ENCODE measurements around the gene KIZ. TPM values are rescaled to one million over a fixed set of nuclear protein-coding genes. Genes with fewer than 3 reads are reported as not detected.
A peak's percentile ranks its signal among the peaks of the same experiment; 100 is the strongest.

Gene KIZ
- total and polyA plus RNA-seq, 2 of the 4 experiments (the other 2 are of a cell fraction) = 9.9 to 14.0 TPM

DNA sequence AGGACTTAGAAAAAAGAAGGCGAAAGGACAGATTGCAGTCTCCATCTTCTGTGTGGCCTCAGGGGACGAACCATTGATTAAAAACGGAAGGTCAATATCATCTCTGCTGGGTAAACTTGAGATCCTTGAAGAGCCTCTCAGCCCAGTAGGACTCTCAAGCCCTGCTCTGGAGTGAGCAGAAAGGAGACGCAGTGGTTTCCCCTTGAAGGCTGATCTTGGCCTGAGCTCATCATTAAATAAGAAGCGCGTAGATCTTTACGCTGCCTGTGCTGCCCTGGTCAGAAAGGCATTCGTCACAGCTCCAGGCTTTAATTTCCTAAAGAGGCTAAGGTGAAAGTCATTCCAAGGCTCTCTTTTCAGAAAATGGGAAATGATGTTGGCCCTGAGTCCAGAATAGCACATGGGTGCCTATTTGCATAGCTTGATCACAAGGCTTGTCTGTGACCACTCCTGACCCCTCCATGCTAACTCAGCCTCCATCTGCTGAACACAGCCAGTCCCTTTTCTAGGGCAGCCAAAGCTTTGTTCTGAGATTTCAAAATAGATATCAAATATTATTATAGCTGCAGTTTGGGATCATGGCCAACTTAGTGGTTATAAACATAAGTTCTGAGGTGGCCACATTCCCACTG, 148.0 kb downstream of the KIZ start:
- Histone ChIP-seq H2BK20ac (ENCODE audit: low read depth, low read length) (no peak overlapping the region), H3K36me3 (ENCODE audit: control insufficient read depth, insufficient read depth, low read length) (no peaks in the 10 kb centered on the region), H3K4me2 (ENCODE audit: low read depth, low read length) (no peak overlapping the region), H2BK15ac (ENCODE audit: low read depth, low read length) (no peak overlapping the region), H3K56ac (ENCODE audit: extremely low read depth, insufficient read depth, low read length) (no peak overlapping the region), H3K9me3 (ENCODE audit: control insufficient read depth, insufficient read depth, low read length) (0 out of 2 replicates have a peak, but pooled peaks cover 2% of the 10 kb centered on the region), H4K8ac (ENCODE audit: low read depth in 2 of 2, low read length in 2 of 2) (no peak overlapping the region), H2BK120ac (ENCODE audit: low read depth, low read length) (no peak overlapping the region), H3K4me1 (ENCODE audit: control insufficient read depth, insufficient read depth, low read length) (no peaks in the 10 kb centered on the region), H4K5ac (ENCODE audit: low read depth, low read length) (no peak overlapping the region), H3K23ac (ENCODE audit: low read depth, low read length) (no peak overlapping the region), H2AK9ac (replicated peaks; ENCODE audit: low read depth, low read length, poor library complexity) (no peak overlapping the region), H3K9ac (ENCODE audit: low read depth, low read length) (no peak overlapping the region), H4K20me1 (ENCODE audit: insufficient read depth, low read length) (no peaks in the 10 kb centered on the region), H3K27ac (ENCODE audit: insufficient read depth, low read length) (no peak overlapping the region), H3K4me3 (ENCODE audit: insufficient read depth, low read depth, low read length) (no peak overlapping the region), H3K18ac (ENCODE audit: low read depth, low read length) (no peak overlapping the region), H2AK5ac (ENCODE audit: low read depth, low read length) (no peak overlapping the region), H3K79me1 (ENCODE audit: low read depth in 1 of 2, low read length in 2 of 2) (no peaks in the 10 kb centered on the region), H2BK5ac (ENCODE audit: low read depth, low read length, poor library complexity, severe bottlenecking) (no peak overlapping the region), H4K91ac (ENCODE audit: insufficient read depth, low read depth, low read length) (no peak overlapping the region), H2AFZ (replicated peaks; ENCODE audit: low read length, poor library complexity) (peak overlapping the region; percentile 10), H3K14ac (replicated peaks; ENCODE audit: low read depth, low read length) (no peak overlapping the region), H3K4ac (ENCODE audit: low read depth, low read length) (no peak overlapping the region), H3K27me3 (ENCODE audit: control insufficient read depth, insufficient read depth, low read length) (peaks cover 2% of the 10 kb centered on the region), H3K9me1 (ENCODE audit: insufficient read depth, low read length) (no peaks in the 10 kb centered on the region)
- no peak for TF ChIP-seq MAZ (IDR thresholded peaks at IDR 0.05; ENCODE audit: borderline replicate concordance, low read depth, low read length)
- TF ChIP-seq MXI1 (IDR thresholded peaks at IDR 0.05; ENCODE audit: borderline replicate concordance, low read depth, low read length) = no peak
- no peak for TF ChIP-seq CHD1 (IDR thresholded peaks at IDR 0.05; ENCODE audit: low read depth, low read length)
- TF ChIP-seq, protein P1, sequence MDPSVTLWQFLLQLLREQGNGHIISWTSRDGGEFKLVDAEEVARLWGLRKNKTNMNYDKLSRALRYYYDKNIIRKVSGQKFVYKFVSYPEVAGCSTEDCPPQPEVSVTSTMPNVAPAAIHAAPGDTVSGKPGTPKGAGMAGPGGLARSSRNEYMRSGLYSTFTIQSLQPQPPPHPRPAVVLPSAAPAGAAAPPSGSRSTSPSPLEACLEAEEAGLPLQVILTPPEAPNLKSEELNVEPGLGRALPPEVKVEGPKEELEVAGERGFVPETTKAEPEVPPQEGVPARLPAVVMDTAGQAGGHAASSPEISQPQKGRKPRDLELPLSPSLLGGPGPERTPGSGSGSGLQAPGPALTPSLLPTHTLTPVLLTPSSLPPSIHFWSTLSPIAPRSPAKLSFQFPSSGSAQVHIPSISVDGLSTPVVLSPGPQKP (IDR thresholded peaks at IDR 0.05; ENCODE audit: borderline replicate concordance, low read depth, low read length) = no peak
- no peak for TF ChIP-seq CEBPB (IDR thresholded peaks at IDR 0.05; ENCODE audit: low read depth, low read length)
- TF ChIP-seq CTCF (conservative IDR thresholded peaks at IDR 0.05; ENCODE audit: low read depth, low read length) = no peak
- no peak for TF ChIP-seq MAFK (IDR thresholded peaks at IDR 0.05; ENCODE audit: low read depth, low read length)
- no peak for TF ChIP-seq RAD21 (IDR thresholded peaks at IDR 0.05; ENCODE audit: low read length)
- no peak for TF ChIP-seq FOS (IDR thresholded peaks at IDR 0.05; ENCODE audit: low read depth, low read length)
- no peak for TF ChIP-seq POLR2A (IDR thresholded peaks at IDR 0.05; ENCODE audit: low read depth, low read length)
- no peak for TF ChIP-seq NFE2L2 (IDR thresholded peaks at IDR 0.05; ENCODE audit: low read depth, low read length)
- no peak for TF ChIP-seq RFX5 (IDR thresholded peaks at IDR 0.05; ENCODE audit: low read depth, low read length)
- TF ChIP-seq RCOR1 (IDR thresholded peaks at IDR 0.05; ENCODE audit: insufficient replicate concordance, low read length) = no peak
- no peak for TF ChIP-seq SMC3 (IDR thresholded peaks at IDR 0.05; ENCODE audit: low read depth, low read length)
- TF ChIP-seq, protein P2, sequence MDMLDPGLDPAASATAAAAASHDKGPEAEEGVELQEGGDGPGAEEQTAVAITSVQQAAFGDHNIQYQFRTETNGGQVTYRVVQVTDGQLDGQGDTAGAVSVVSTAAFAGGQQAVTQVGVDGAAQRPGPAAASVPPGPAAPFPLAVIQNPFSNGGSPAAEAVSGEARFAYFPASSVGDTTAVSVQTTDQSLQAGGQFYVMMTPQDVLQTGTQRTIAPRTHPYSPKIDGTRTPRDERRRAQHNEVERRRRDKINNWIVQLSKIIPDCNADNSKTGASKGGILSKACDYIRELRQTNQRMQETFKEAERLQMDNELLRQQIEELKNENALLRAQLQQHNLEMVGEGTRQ (IDR thresholded peaks at IDR 0.05; ENCODE audit: low read depth, low read length) = no peak
- TF ChIP-seq BHLHE40 (IDR thresholded peaks at IDR 0.05; ENCODE audit: low read depth, low read length) = no peak
- BruUV-seq (replicated peaks) = no TSS peak
- dilution Hi-C loops (cut with HindIII; ENCODE audit: low sequenced_read_pairs, unreplicated experiment) = no loop called here
- POLR2A ChIA-PET (ENCODE audit: unreplicated experiment) = no interaction called here
- DNase-seq (no peak), ATAC-seq (ENCODE audit: low read depth) (no peak)
- WGBS, 2 experiments (ENCODE audit: extremely low coverage in 2 of 2, insufficient read length in 1 of 2) = 77% methylated on average over 7 of the region's 8 CpGs; no CpG with 5 or more reads in 1 of the 2 experiments
- intact Hi-C loops (cut with micrococcal nuclease) = no loop called here
- CTCF ChIA-PET = no interaction called here
- in situ Hi-C loops (cut with MboI; ENCODE audit: low sequenced_read_pairs) = no loop called here

Data from IMR-90 (cell line).